Measurements from ENCODE around the gene LRP3. TPM values are rescaled to one million over a fixed set of nuclear protein-coding genes. Genes with fewer than 3 reads are reported as not detected.

The LRP3 gene
- total and polyA plus RNA-seq, 2 donors (not counting 1 experiment from before 2014, with no cell fraction given) = 0.10 TPM; not detected in 1

- peaks cover 0 to 2% of the 10 kb centered on the region in 2 donors for H3K4me1 ChIP-seq (ENCODE audit: control insufficient read depth in 2 of 2, insufficient read depth in 2 of 2, low read length in 2 of 2)
- no CpG with 5 or more reads among the region's 1 CpG for WGBS (ENCODE audit: insufficient coverage)
- Mint-ChIP-seq H3K9me3 (ENCODE audit: insufficient read depth) (no peaks in the 10 kb centered on the region), H3K27ac (no peak overlapping the region), H3K27me3 (no peaks in the 10 kb centered on the region), H3K4me1 (peaks cover 1% of the 10 kb centered on the region), H3K4me3 (no peak overlapping the region)
- intact Hi-C loops (cut with micrococcal nuclease) = no loop called here
- ATAC-seq (ENCODE audit: low read depth) (no peak), DNase-seq (no peak)
- no peak overlapping the region for H3K4me3 ChIP-seq (ENCODE audit: control extremely low read depth in 1 of 5, extremely low read depth in 1 of 5, insufficient read depth in 1 of 5, low read depth in 2 of 5, low read length in 4 of 5)
- no peaks in the 10 kb centered on the region for H3K27me3 ChIP-seq (replicated peaks in 1 of 4; ENCODE audit: control extremely low read depth in 1 of 4, control insufficient read depth in 3 of 4, insufficient read depth in 4 of 4, low read length in 3 of 4)
- TF ChIP-seq, protein P1, sequence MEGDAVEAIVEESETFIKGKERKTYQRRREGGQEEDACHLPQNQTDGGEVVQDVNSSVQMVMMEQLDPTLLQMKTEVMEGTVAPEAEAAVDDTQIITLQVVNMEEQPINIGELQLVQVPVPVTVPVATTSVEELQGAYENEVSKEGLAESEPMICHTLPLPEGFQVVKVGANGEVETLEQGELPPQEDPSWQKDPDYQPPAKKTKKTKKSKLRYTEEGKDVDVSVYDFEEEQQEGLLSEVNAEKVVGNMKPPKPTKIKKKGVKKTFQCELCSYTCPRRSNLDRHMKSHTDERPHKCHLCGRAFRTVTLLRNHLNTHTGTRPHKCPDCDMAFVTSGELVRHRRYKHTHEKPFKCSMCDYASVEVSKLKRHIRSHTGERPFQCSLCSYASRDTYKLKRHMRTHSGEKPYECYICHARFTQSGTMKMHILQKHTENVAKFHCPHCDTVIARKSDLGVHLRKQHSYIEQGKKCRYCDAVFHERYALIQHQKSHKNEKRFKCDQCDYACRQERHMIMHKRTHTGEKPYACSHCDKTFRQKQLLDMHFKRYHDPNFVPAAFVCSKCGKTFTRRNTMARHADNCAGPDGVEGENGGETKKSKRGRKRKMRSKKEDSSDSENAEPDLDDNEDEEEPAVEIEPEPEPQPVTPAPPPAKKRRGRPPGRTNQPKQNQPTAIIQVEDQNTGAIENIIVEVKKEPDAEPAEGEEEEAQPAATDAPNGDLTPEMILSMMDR (IDR thresholded peaks at IDR 0.05) = no peak
- no peak for TF ChIP-seq EZH2 (IDR thresholded peaks at IDR 0.05; ENCODE audit: borderline replicate concordance, insufficient read depth, low read depth, low read length, poor library complexity, severe bottlenecking)
- H3K79me2 ChIP-seq (ENCODE audit: control insufficient read depth, insufficient read depth, low read length) = no peaks in the 10 kb centered on the region
- no peaks in the 10 kb centered on the region for H4K20me1 ChIP-seq (ENCODE audit: control insufficient read depth, insufficient read depth, low read length, poor library complexity, severe bottlenecking)
- H3K9ac ChIP-seq (ENCODE audit: low read length) = no peak overlapping the region
- H3K36me3 ChIP-seq (replicated peaks in 1 of 2; ENCODE audit: control extremely low read depth in 1 of 2, control insufficient read depth in 1 of 2, extremely low read depth in 1 of 2, insufficient read depth in 2 of 2, low read length in 1 of 2) = no peaks in the 10 kb centered on the region
- POLR2A ChIA-PET = no interaction called here
- H3K4me2 ChIP-seq (replicated peaks; ENCODE audit: low read depth, low read length, poor library complexity, severe bottlenecking) = no peak overlapping the region
- CTCF ChIA-PET = interaction anchor here (0.9 kb wide), 1 partner anchor 21 kb away, joined by 3 read pairs; no protein-coding TSS in a partner anchor
- no peak overlapping the region for H2AFZ ChIP-seq (ENCODE audit: insufficient read depth, low read depth, low read length, poor library complexity, severe bottlenecking)
- no peak overlapping the region for H3K27ac ChIP-seq (ENCODE audit: low read length in 2 of 2)
- H3K9me3 ChIP-seq (ENCODE audit: control extremely low read depth in 1 of 3, control insufficient read depth in 2 of 3, insufficient read depth in 1 of 3, low read length in 2 of 3) = peaks cover 1 to 7% (median 4%) of the 10 kb centered on the region in 3 donors
These were observed 26.7 kb upstream of the LRP3 start for GRCh38 chr19:33167438-33167837.

DNA sequence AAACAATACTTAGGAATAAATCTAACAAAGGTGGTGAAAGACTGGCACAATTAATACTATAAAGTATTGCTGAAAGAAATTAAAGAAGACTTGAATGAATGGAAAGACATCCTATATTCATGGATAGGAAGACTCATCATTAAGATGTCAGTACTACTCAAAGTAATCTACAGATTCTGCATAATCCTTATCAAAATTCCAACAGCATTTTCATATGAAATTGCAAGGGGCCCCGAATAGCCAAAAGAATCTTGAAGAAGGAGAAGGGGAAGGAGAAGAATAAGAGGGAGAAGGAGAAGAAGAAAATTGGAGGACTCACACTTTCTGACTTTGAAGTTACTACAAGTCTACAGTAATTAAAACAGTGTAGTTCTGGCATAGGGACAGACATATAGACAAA lies 25.6 kb upstream of the LRP3 start:
- POLR2A ChIA-PET = no interaction called here
- TF ChIP-seq, protein P1 (IDR thresholded peaks at IDR 0.05) = no peak
- no peak for TF ChIP-seq EZH2 (IDR thresholded peaks at IDR 0.05; ENCODE audit: borderline replicate concordance, insufficient read depth, low read depth, low read length, poor library complexity, severe bottlenecking)
- no peaks in the 10 kb centered on the region for H3K27me3 Mint-ChIP-seq
- intact Hi-C loops (cut with micrococcal nuclease) = no loop called here
- Histone ChIP-seq H3K4me3 (ENCODE audit: control extremely low read depth in 1 of 5, extremely low read depth in 1 of 5, insufficient read depth in 1 of 5, low read depth in 2 of 5, low read length in 4 of 5) (no peak overlapping the region), H3K4me2 (replicated peaks; ENCODE audit: low read depth, low read length, poor library complexity, severe bottlenecking) (no peak overlapping the region), H4K20me1 (ENCODE audit: control insufficient read depth, insufficient read depth, low read length, poor library complexity, severe bottlenecking) (no peaks in the 10 kb centered on the region), H3K4me1 (ENCODE audit: control insufficient read depth in 2 of 2, insufficient read depth in 2 of 2, low read length in 2 of 2) (peaks cover 0 to 11% of the 10 kb centered on the region in 2 donors), H2AFZ (ENCODE audit: insufficient read depth, low read depth, low read length, poor library complexity, severe bottlenecking) (no peak overlapping the region), H3K79me2 (ENCODE audit: control insufficient read depth, insufficient read depth, low read length) (peaks cover 3% of the 10 kb centered on the region), H3K27ac (ENCODE audit: low read length in 2 of 2) (no peak overlapping the region), H3K36me3 (replicated peaks in 1 of 2; ENCODE audit: control extremely low read depth in 1 of 2, control insufficient read depth in 1 of 2, extremely low read depth in 1 of 2, insufficient read depth in 2 of 2, low read length in 1 of 2) (no peaks in the 10 kb centered on the region), H3K9me3 (ENCODE audit: control extremely low read depth in 1 of 3, control insufficient read depth in 2 of 3, insufficient read depth in 1 of 3, low read length in 2 of 3) (peaks cover 1 to 7% (median 4%) of the 10 kb centered on the region in 3 donors), H3K9ac (ENCODE audit: low read length) (no peak overlapping the region), H3K27me3 (replicated peaks in 1 of 4; ENCODE audit: control extremely low read depth in 1 of 4, control insufficient read depth in 3 of 4, insufficient read depth in 4 of 4, low read length in 3 of 4) (no peaks in the 10 kb centered on the region)
- CTCF ChIA-PET = no interaction called here
- H3K9me3 Mint-ChIP-seq (ENCODE audit: insufficient read depth) = no peaks in the 10 kb centered on the region
- DNase-seq (no peak), ATAC-seq (ENCODE audit: low read depth) (no peak)
- H3K4me1 Mint-ChIP-seq = peaks cover 6% of the 10 kb centered on the region
- WGBS (ENCODE audit: insufficient coverage) = no CpG with 5 or more reads among the region's 1 CpG
- H3K4me3 Mint-ChIP-seq = no peak overlapping the region
- no peak overlapping the region for H3K27ac Mint-ChIP-seq

All from B cell (primary cell).